ENCODE results near the gene SPEG. TPM values are rescaled to one million over a fixed set of nuclear protein-coding genes. Genes with fewer than 3 reads are reported as not detected.

Gene SPEG
- total RNA-seq, 1 donor from 2014 or later, result 76.6 TPM

DNA sequence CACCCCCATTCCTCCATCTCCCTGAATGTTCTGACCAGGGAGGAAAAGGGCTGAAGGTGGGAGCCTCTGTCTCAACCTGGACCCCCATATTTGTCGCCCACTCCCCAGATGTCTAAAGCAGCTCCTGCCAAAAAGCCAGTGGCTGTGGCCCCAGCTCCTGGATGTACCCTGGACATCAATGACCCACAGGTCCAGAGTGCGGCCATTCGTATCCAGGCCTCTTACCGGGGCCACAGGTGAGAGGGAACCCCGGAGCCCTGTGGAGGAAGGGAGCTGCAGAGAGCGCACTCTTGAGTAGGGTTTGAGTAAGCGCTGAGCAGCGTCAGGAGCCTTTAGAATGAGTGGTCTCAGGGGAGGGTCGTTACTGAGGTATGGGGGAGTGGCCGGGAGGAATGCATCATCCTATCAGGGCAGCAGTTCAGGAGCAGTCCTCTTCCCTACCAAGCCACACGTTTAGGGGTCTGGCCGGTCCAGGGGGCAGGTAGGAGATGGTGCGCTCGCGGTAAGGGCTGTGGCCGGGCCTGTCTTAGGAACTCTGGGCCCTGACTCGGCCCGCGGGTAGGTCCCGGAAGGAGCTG lies 61.7 kb downstream of the SPEG start:
- no peak for DNase-seq (ENCODE audit: low spot score)

- no peak for DNase-seq (ENCODE audit: low spot score)
Observed at GRCh38 chr2:219496825-219497494, 62.3 kb downstream of the SPEG start.

DNA sequence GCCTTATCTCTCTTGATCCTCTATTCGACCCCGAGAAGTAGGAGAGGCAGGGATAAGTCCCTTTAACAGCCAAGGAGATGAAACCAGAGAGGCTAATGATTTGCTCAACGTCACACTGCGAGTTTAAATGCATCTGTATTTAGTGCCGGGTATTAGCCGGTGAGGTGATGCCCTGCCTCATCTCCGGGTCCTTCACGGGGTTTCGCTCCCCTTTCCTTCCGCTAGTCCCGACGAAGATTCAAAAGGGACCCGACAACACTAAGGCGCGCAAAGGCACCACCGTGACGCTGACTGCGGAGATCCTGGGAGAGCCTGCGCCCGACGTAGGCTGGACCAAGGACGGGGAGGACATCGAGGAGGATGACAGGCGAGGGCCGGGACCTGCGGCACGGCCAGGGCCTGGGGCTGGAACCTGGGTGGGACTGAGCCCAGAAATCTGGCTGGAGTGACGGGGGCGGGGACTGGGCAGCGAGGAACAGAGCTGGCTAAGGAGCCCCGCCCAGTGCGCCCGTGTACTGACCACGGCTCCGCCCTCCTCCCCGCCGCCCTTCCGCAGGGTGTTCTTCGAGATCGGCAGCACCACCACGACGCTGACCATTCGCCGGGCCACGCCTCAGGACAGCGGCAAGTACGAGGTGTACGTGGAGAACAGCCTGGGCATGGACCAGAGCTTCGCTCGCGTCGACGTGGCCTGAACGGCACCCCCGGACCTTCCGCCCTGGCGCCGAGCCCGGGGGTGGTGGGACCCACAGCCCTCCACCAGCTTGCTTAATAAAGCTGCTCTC lies 63.0 kb downstream of the SPEG start:
- peak; percentile 91 for DNase-seq (ENCODE audit: low spot score)

DNA sequence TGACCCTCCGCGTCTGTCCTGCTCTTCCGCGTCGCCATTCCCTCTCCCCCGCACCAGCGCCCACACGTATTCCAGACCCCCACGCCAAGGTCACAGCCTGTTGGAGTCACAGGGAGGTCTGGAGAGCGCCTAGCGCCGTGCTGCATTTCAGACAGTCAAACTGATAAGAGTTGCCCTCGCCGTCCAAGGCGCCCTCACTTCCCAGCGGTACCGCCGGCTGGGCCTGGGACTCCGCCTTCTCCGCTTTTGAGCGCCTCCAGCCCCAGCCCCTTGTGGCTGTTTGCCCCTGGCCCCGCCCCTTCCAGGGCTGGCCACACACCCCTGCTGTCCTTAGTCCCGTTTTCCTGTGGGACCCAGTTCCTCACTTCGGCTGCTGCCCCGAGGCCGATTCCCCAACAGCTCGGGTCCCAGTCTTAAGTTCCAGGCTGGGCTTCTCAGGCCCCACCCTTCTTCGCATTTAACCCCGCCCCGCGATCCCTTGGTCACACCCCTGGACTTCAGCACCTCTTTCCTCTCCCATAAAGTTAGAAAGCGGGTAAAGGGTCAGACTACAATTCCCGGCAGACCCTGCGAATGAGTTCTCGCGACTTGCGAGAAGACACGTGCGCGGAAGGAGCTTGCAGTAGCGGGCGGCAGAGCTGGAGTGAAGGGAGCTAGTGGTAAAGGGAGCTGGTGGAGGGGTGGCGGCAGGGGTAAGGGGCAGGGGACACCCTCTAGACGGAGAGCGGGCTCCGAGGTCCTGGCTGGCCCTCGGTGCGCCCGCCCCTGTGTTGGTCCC lies 63.8 kb downstream of the SPEG start, which contains the start of gene GMPPA:
Gene GMPPA (plus strand): TSS at position 612 of the 778 bp plus-strand sequence. CDS start 1,085 bp downstream, outside the sequence.
- DNase-seq (ENCODE audit: low spot score), result peak; percentile 97

- DNase-seq (ENCODE audit: low spot score), result no peak
Observed at GRCh38 chr2:219499058-219499307, 64.3 kb downstream of the SPEG start.

DNA sequence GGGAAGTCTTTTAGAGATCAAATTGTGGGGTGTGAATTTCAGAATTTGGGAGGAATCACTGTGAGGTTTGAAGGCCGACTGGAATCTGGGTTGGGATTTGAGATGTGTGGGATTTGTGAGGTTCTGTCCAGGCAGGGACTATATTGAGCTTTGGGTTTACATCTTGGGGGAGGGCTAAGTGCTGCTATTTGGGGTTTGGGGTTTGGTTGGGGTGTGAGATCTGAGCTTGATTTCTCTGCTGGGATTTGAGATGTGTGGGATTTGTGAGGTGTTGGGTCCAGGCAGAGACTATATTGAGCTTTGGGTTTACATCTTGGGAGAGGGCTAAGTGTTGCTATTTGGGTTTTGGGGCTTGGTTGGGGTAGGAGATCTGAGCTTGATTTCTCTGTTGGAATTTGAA lies 64.9 kb downstream of the SPEG start:
- no peak for DNase-seq (ENCODE audit: low spot score)

GRCh38 chr2:219500135-219500534 lies 65.5 kb downstream of the SPEG start:
- no peak for DNase-seq (ENCODE audit: low spot score)

GRCh38 chr2:219501849-219502248 lies 67.2 kb downstream of the SPEG start:
- DNase-seq (ENCODE audit: low spot score), result no peak

- DNase-seq (ENCODE audit: low spot score), result no peak
Observed at GRCh38 chr2:219502618-219503017, 68.0 kb downstream of the SPEG start.

DNA sequence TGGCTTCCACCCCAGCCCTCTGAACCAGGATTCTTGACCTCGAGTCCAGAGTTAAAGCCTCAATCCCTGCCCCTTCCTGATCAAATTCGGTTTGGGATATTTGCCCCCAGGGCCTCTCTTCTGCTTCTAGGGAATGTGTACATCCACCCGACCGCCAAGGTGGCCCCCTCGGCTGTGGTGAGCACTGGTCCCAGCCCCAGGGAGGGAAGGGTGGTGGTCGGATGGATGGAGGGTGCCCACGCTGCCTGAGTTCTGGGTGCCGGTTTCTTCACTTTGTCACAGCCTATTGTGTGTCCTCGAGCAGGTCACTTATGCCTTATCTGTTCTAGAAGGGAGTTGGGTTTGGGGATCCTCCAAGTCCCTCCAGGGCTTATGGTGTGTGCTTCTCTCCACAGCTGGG lies 70.9 kb downstream of the SPEG start:
- no peak for DNase-seq (ENCODE audit: low spot score)

GRCh38 chr2:219506153-219506801 lies 71.6 kb downstream of the SPEG start:
- DNase-seq (ENCODE audit: low spot score), result no peak

DNA sequence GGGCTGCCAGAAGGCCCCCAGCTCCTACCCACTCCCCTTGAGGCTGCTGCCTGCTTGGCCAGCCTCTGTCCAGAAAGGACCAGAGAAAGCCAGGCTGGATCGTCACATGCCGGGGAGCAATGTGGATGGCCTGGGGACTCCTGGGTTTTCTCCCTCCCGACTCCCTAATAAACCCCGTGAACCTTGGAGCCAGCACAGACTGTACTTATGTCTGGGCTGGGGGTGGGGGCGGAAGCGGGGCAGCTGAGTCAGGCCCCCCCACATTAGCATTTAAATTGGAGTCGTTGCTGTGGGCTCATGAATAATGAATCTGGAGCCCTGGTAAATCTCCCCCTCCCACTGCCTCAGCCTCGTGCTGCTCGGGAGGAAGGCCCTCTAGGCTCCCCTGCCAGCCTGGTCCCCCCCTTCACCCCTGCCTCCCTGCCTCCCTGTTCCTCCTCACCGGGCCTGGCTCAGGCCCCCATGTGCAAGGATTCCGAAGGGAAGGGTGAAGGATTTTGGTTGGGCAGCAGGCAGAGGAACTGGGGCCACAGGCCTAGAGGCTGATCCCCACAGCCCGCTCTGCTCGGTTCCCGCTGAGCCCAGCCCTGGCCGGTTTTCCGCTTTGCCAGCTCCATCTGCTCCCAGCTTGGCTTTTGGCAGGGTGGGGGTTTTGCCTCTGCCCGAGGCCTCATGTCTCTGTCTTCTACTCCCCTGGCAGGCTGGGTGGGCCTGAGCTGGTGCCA lies 72.3 kb downstream of the SPEG start:
- no peak for DNase-seq (ENCODE audit: low spot score)

DNA sequence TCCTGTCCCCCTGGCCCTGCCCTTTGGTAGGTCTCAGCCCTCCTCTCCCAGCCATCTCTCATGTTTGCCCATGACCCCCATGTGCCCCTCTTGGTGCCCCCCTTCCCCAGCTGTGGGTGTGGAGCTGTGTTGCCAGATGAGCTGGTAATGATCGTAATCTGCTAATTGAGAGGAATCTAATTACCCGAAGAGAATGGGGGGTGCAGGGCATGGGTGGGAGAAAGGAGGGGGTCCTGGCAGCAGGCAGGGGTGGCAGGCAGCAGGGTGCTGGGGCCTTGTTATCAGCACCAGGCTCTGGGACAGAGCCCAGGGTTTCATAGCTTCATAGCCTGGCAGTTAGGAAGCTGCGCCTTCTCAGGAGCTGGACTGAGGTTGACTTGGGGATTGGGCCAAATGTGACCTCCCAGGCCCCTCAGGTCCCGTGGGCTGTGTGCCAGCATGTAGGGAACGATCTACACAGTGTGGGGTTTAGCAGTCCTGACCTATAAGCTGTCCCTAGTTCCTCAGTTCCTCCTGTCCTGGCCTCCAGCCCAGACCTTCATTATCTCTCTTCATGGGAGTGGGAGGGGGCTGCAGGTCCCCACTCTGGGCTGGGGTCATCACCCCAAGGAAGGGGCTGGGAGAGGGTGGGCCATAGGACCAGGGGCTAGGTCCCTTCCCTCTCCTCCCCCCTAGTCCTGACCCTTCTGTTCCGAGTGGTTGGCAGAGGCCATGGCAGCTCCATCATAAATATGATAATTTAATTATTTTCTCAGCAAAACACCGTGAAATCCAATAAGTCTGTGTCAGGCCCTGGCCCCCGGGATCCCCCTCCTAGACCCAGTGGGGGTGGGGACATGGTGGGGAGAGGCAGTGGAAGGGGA lies 73.2 kb downstream of the SPEG start:
- no peak for DNase-seq (ENCODE audit: low spot score)

GRCh38 chr2:219508444-219508734 lies 73.7 kb downstream of the SPEG start:
- DNase-seq (ENCODE audit: low spot score), result no peak

GRCh38 chr2:219508971-219509779 lies 74.5 kb downstream of the SPEG start:
- no peak for DNase-seq (ENCODE audit: low spot score)

DNA sequence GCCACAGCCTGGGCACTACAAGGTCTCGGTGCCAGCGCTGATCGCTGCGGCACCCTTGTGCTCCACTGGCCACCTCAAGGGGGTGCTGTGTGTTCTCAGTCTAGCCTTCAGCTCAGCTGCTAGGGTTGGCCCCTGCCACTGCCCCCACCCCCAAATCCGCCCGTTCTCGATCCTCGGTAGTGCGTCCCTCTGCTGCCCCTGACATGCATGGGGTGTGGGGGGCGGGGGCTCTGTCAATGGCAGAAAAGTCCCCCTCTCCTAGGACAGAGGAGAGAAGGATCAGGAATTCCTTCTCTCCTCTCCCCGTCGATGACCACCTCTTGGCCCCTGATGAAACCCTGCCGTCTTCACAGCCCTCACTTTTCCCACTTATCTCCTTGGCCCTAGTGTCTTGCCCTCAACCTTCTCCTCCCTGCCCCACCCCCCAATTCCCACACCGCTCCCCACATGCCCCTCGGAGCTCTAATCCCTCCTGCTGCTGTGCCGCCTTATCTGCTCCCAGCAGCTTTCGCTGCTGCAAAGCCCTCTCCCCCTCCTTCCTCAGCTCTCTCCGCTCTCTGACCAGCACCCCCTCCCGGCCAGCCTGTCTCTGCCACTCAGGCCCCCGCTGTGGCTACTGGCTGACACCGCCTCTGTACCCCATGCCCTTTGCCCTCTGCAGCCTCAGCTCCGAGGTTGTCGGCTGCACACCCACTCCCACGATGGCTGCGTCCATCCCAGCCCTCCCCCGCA lies 75.3 kb downstream of the SPEG start:
- DNase-seq (ENCODE audit: low spot score), result peak; percentile 63

DNA sequence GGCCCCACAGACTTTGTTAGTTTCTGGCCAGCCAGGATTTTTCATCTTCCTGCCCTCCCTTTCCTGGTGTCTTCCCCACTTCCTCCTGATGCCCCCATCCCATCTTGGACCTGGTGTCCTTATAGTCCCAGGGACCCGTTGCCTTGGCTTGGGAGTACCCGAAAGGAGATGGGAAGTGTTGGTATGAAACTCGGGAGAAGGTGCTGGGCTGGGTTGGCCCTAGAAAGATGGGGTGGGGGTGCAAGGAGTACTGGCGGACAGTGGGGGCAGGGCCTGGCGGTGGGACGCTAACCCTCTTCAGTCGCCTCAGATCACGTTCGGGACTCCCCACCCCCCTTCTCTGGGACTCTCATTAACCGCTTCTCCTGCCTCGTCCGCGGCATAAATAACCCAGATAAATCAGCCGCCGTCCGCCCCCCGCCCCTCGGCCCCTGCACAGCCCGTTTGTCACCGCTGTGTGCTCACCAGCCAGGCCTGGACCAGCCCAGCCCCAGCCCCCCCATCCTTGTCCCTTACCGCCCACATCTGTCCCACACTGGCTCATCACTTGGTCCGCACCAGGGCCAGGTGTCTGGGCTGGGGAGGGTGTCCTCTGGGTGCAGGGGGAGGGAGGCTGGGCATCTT lies 76.0 kb downstream of the SPEG start:
- DNase-seq (ENCODE audit: low spot score), result no peak

- no peak for DNase-seq (ENCODE audit: low spot score)
Observed at GRCh38 chr2:219511547-219512325, 77.1 kb downstream of the SPEG start.
